Hepatocyte (in vitro differentiated cells): ENCODE measurements around the gene NUB1. TPM values are rescaled to one million over a fixed set of nuclear protein-coding genes. Genes with fewer than 3 reads are reported as not detected.

Experiments
- DNase-seq: peaks from one replicate; pipeline ENCODE4 v3.0.0-alpha.2; 2016; ENCODE audit warnings: low spot score
- H2AFZ ChIP-seq: fragments of 200-600 bp; sonication (generic); 2 replicates; pipeline ENCODE4 v1.6.0; 2016; ENCODE audit warnings: antibody characterized with exemption, mild to moderate bottlenecking
- H3K27ac ChIP-seq: fragments of 200-600 bp; sonication (generic); 2 replicates; pipeline ENCODE4 v1.5.1; 2016; ENCODE audit warnings: mild to moderate bottlenecking
- H3K27me3 ChIP-seq: fragments of 200-600 bp; sonication (generic); 2 replicates; pipeline ENCODE4 v1.6.1; 2016
- H3K36me3 ChIP-seq: fragments of 200-600 bp; sonication (generic); replicated peaks from 2 replicates; pipeline ENCODE4 v1.5.1; 2016; ENCODE audit warnings: low read depth; ENCODE audit not compliant: insufficient read depth
- H3K4me1 ChIP-seq: fragments of 200-600 bp; sonication (generic); 2 replicates; pipeline ENCODE4 v1.5.1; 2016; ENCODE audit warnings: mild to moderate bottlenecking, moderate library complexity; ENCODE audit not compliant: insufficient read depth
- H3K4me2 ChIP-seq: fragments of 200-600 bp; sonication (generic); 2 replicates; pipeline ENCODE4 v1.6.0; 2016
- H3K4me3 ChIP-seq: fragments of 200-600 bp; sonication (generic); 2 replicates; pipeline ENCODE4 v1.5.1; 2016; ENCODE audit warnings: mild to moderate bottlenecking
- H3K79me2 ChIP-seq: fragments of 200-600 bp; sonication (generic); 2 replicates; pipeline ENCODE4 v1.6.0; 2017; ENCODE audit warnings: mild to moderate bottlenecking
- H3K9me2 ChIP-seq: fragments of 200-600 bp; sonication (generic); replicated peaks from 2 replicates; pipeline ENCODE4 v1.6.0; 2017; ENCODE audit warnings: mild to moderate bottlenecking; ENCODE audit not compliant: insufficient read depth
- H3K9me3 ChIP-seq: fragments of 200-600 bp; sonication (generic); 2 replicates; pipeline ENCODE4 v1.5.1; 2016; ENCODE audit warnings: low read depth, mild to moderate bottlenecking
- H4K20me1 ChIP-seq: fragments of 200-600 bp; sonication (generic); 2 replicates; pipeline ENCODE4 v1.6.0; 2016; ENCODE audit warnings: mild to moderate bottlenecking; ENCODE audit not compliant: insufficient read depth, poor library complexity, severe bottlenecking
- EZH2 ChIP-seq: fragments of 200-600 bp; sonication (generic); IDR thresholded peaks from 2 replicates; pipeline ENCODE4 v1.6.1; 2016; ENCODE audit warnings: antibody characterized with exemption, mild to moderate bottlenecking, borderline replicate concordance
- EZH2phosphoT487 ChIP-seq: fragments of 200-600 bp; sonication (generic); IDR thresholded peaks from one replicate; pipeline ENCODE4 v1.6.1; 2018; ENCODE audit warnings: antibody characterized with exemption, mild to moderate bottlenecking, low read depth, moderate library complexity; ENCODE audit not compliant: unreplicated experiment, severe bottlenecking
- WGBS: methylation state at CpG from one replicate; pipeline ENCODE4 v1.1.6; 2016; ENCODE audit warnings: low lambda C conversion rate; ENCODE audit errors: missing lambda C conversion rate; 5-methylcytosine and 5-hydroxymethylcytosine counted together
- polyA plus RNA-seq: library from polyadenylated mRNA; unstranded; fragments of >200 nt; fragmentation: Nextera tagmentation; extraction: Ambion mirVana; gene quantifications from 2 replicates; pipeline ENCODE4 v1.2.1, GENCODE V29; 2016
- total RNA-seq: library from RNA; depleted of rRNA; stranded (reverse); fragments of >200 nt; gene quantifications from 2 replicates; pipeline ENCODE4 v1.2.3, GENCODE V29; 2014
- TF ChIP-seq, protein P1 (sequence below): fragments of 200-600 bp; sonication (generic); IDR thresholded peaks from 2 replicates; pipeline ENCODE4 v1.5.1; 2016; ENCODE audit warnings: antibody characterized with exemption, mild to moderate bottlenecking; ENCODE audit not compliant: poor library complexity

Gene NUB1
- total and polyA plus RNA-seq, 2 experiments from 2014 or later: 28.4 to 38.6 TPM

DNA sequence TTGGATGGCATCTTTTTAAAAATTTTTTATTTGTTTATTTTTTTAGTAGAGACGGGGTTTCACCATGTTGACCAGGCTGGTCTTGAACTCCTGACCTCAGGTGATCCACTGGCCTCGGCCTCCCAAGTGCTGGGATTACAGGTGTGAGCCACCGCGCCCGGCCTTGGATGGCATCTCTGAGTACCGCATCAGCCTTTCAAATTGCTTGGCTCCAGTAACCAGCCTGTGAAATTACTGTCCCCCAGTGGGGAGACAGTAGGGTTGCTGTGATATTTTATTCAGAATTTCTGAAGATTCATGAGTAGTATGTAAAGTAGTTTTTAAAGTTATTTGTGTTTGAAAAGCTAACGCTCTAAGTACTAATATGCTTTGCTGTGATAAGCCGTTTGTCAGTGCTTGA is 1.2 kb downstream of the NUB1 start:
- peak overlapping the region; percentile 77 for H3K4me2 ChIP-seq
- no peaks in the 10 kb centered on the region for H3K9me2 ChIP-seq
- peaks cover 23% of the 10 kb centered on the region for H3K4me1 ChIP-seq
- H3K9me3 ChIP-seq: no peaks in the 10 kb centered on the region
- no peaks in the 10 kb centered on the region for H4K20me1 ChIP-seq
- no peaks in the 10 kb centered on the region for H3K27me3 ChIP-seq
- no peak overlapping the region for H2AFZ ChIP-seq
- H3K79me2 ChIP-seq: peaks cover 27% of the 10 kb centered on the region
- 85% methylated on average over 8 of the region's 8 CpGs for WGBS
- TF ChIP-seq EZH2 (no peak), EZH2phosphoT487 (no peak)
- TF ChIP-seq, protein P1, sequence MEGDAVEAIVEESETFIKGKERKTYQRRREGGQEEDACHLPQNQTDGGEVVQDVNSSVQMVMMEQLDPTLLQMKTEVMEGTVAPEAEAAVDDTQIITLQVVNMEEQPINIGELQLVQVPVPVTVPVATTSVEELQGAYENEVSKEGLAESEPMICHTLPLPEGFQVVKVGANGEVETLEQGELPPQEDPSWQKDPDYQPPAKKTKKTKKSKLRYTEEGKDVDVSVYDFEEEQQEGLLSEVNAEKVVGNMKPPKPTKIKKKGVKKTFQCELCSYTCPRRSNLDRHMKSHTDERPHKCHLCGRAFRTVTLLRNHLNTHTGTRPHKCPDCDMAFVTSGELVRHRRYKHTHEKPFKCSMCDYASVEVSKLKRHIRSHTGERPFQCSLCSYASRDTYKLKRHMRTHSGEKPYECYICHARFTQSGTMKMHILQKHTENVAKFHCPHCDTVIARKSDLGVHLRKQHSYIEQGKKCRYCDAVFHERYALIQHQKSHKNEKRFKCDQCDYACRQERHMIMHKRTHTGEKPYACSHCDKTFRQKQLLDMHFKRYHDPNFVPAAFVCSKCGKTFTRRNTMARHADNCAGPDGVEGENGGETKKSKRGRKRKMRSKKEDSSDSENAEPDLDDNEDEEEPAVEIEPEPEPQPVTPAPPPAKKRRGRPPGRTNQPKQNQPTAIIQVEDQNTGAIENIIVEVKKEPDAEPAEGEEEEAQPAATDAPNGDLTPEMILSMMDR: no peak
- H3K36me3 ChIP-seq: no peaks in the 10 kb centered on the region
- H3K27ac ChIP-seq: no peak overlapping the region
- H3K4me3 ChIP-seq: peak overlapping the region; percentile 56
- no peak for DNase-seq

DNA sequence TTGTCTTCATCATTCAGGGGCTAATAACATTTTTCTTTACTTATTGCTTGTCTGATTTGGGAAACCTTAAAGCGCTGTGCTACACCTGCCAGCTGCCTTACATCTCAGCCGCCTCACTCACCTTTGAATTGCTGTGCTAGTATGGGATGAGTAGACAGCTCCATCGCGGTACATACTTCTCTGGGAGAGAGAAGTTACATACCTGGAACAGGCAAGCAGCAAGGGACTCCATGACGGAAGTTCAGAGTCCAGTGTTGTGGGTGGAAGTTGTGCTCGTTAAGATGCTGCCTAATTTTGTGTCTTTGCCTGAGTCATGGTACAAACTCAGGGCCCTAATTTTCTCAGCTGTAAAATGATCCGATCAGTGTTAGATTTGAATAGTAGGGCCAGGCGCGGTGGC is 1.9 kb downstream of the NUB1 start:
- H3K27me3 ChIP-seq: no peaks in the 10 kb centered on the region
- WGBS: 96% methylated on average over 9 of the region's 9 CpGs
- no peak for DNase-seq
- no peaks in the 10 kb centered on the region for H4K20me1 ChIP-seq
- H3K9me2 ChIP-seq: no peaks in the 10 kb centered on the region
- H3K27ac ChIP-seq: no peak overlapping the region
- no peak overlapping the region for H3K4me3 ChIP-seq
- TF ChIP-seq, protein P1: no peak
- TF ChIP-seq EZH2 (no peak), EZH2phosphoT487 (no peak)
- no peaks in the 10 kb centered on the region for H3K36me3 ChIP-seq
- H3K9me3 ChIP-seq: no peaks in the 10 kb centered on the region
- no peak overlapping the region for H2AFZ ChIP-seq
- peak overlapping the region; percentile 77 for H3K4me2 ChIP-seq
- peaks cover 32% of the 10 kb centered on the region for H3K79me2 ChIP-seq
- peaks cover 23% of the 10 kb centered on the region for H3K4me1 ChIP-seq

DNA sequence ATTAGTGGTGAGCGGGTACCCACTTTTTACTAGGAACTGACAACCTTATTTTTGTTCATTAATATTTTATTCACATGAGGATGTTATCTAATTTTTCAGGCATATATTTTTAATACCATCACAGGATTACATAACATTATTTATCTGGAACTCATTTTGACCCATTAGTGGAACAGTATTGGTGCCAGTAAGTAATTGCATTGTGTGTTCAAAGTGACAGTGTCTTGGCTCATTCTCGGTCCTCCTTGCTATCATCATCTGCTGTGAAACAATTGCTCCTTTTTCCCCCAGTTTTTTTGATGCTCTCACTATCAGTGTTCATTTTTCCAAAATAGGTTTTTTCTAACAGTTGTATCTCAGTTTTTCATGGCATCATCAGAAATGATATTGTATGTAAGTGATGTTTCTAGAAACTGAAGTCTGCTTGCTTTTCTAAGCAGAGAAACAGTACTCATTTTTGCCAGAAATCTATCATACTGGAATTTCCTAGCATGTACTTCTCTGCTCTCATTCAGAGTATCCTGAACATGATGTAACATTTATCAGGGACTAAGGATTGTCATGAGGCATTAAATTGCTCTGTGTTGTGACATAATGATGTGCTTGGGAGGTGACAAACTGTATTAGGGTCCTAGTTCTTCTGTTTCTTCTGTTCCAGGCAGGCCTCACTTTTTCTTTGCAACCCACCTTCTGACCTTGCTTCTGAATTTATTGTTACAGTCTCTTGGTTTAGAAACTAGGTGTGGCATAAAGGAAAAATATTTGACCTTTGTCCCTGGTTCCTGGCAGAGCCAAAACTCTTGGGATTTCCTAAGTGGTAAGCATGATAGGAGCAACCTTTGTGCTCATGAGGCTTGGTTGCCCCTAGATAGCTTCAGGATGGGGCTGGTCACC is 4.2 kb downstream of the NUB1 start:
- peak; percentile 32 for DNase-seq
- H3K27ac ChIP-seq: peak overlapping the region; percentile 86
- no peak overlapping the region for H2AFZ ChIP-seq
- 99% methylated on average over 2 of the region's 2 CpGs for WGBS
- H3K27me3 ChIP-seq: no peaks in the 10 kb centered on the region
- H3K9me2 ChIP-seq: no peaks in the 10 kb centered on the region
- no peak overlapping the region for H3K4me3 ChIP-seq
- no peaks in the 10 kb centered on the region for H3K9me3 ChIP-seq
- no peaks in the 10 kb centered on the region for H3K36me3 ChIP-seq
- H4K20me1 ChIP-seq: no peaks in the 10 kb centered on the region
- H3K79me2 ChIP-seq: peaks cover 32% of the 10 kb centered on the region
- TF ChIP-seq EZH2phosphoT487: no peak
- no peak for TF ChIP-seq EZH2
- TF ChIP-seq, protein P1: no peak
- no peak overlapping the region for H3K4me2 ChIP-seq
- peaks cover 23% of the 10 kb centered on the region for H3K4me1 ChIP-seq
